ENCODE results near the gene COX6B1.
"Not testable (repeated sequence)": the region's sequence is repeated elsewhere in the genome, so short reads cannot be mapped to it uniquely, and the experiment has no call there.

The COX6B1 gene

DNA sequence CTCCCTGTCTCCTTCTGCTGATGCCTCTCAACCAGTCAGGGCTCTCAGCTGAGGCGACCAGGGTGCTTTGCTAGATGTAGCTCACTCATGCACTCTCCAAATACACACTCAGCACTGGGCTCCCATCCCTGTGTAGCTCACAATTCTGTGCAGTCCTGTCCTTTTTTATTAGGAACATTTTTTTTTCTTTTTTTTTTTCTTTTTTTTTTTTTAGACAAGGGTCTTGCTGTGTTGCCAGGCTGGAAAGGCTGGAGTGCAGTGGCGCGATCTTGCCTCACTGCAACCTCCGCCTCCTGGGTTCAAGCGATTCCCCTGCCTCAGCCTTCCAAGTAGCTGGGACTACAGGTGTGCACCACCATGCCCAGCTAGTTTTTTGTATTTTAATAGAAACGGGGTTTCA lies 6.7 kb downstream of the COX6B1 start:
- TF ChIP-seq, protein P1, sequence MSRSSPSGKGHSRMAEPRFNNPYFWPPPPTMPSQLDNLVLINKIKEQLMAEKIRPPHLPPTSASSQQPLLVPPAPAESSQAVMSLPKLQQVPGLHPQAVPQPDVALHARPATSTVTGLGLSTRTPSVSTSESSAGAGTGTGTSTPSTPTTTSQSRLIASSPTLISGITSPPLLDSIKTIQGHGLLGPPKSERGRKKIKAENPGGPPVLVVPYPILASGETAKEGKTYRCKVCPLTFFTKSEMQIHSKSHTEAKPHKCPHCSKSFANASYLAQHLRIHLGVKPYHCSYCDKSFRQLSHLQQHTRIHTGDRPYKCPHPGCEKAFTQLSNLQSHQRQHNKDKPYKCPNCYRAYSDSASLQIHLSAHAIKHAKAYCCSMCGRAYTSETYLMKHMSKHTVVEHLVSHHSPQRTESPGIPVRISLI (tag by site-specific recombination; IDR thresholded peaks at IDR 0.05), result peak; percentile 96
- CTCF ChIA-PET, result interaction anchor here (0.6 to 1.7 kb wide), 4 partner anchors 38 to 165 kb away, joined by 3 to 5 read pairs (median 4); no protein-coding TSS in a partner anchor
- not testable (repeated sequence) for H3K27ac ChIP-seq (ENCODE audit: extremely low read depth, low read depth, low read length); H3K9me3 ChIP-seq (ENCODE audit: control insufficient read depth, insufficient read depth, low read depth, low read length); H3K4me1 ChIP-seq (ENCODE audit: control insufficient read depth, insufficient read depth, low read length); H3K4me3 ChIP-seq (ENCODE audit: low read depth, low read length)
- H3K36me3 ChIP-seq (ENCODE audit: control insufficient read depth in 2 of 2, insufficient read depth in 1 of 2, low read length in 2 of 2), result peaks cover 82 to 98% of the 10 kb centered on the region in 2 experiments
- POLR2A ChIA-PET, result interaction anchor here (0.7 to 1.8 kb wide), 2 partner anchors 10 to 196 kb away, joined by 3 to 7 read pairs; no protein-coding TSS in a partner anchor

DNA sequence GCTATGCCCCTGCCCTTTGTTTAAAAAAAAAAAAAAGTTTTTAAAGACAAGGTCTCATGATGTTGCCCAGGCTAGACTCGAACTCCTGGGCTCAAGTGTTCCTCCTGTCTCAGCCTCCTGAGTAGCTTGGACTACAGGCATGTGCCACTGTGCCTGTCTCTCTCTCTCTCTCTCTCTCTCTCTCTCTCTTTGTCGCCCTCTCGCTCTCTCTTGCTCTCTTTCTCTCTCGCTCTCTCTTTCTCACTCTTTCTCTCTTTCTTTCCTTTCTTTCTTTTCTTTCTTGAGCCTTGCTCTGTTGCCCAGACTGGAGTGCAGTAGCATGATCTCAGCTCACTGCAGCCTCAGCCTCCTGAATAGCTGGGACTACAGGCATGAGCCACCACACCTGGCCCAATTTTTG lies 7.5 kb downstream of the COX6B1 start:
- ChIA-PET CTCF (interaction anchor here (0.7 to 2.0 kb wide), 6 partner anchors 18 to 611 kb away, joined by 3 to 8 read pairs (median 4); no protein-coding TSS in a partner anchor), POLR2A (interaction anchor here (0.7 to 2.6 kb wide), 4 partner anchors 8 to 37 kb away, joined by 3 to 26 read pairs (median 4); partner anchors contain the start of gene COX6B1)
- peaks cover 77 to 98% of the 10 kb centered on the region in 2 experiments for H3K36me3 ChIP-seq (ENCODE audit: control insufficient read depth in 2 of 2, insufficient read depth in 1 of 2, low read length in 2 of 2)
- no peak for TF ChIP-seq ZNF335 (tag by site-specific recombination; conservative IDR thresholded peaks at IDR 0.05)
- TF ChIP-seq ZNF366 (tag by site-specific recombination; conservative IDR thresholded peaks at IDR 0.05), result 0 out of 2 replicates have a peak, but pooled peaks have one; percentile 46
- peak; percentile 98 for TF ChIP-seq ZNF596 (tag by site-specific recombination; IDR thresholded peaks at IDR 0.05)
- TF ChIP-seq ZNF677 (tag by site-specific recombination; IDR thresholded peaks at IDR 0.05), result no peak
- no peak for TF ChIP-seq ZNF174 (tag by site-specific recombination; IDR thresholded peaks at IDR 0.05)
- peak; percentile 98 for TF ChIP-seq PRDM1 (tag by site-specific recombination; IDR thresholded peaks at IDR 0.05)
- TF ChIP-seq ZFP37 (tag by site-specific recombination; IDR thresholded peaks at IDR 0.05), result no peak
- H3K9me3 ChIP-seq (ENCODE audit: control insufficient read depth, insufficient read depth, low read depth, low read length), result no peaks in the 10 kb centered on the region; the same call in 1 of the 2 replicates
- no peaks in the 10 kb centered on the region for H3K4me1 ChIP-seq (ENCODE audit: control insufficient read depth, insufficient read depth, low read length)
- peak overlapping the region; percentile 9; the same call in 1 of the 2 replicates for H3K27ac ChIP-seq (ENCODE audit: extremely low read depth, low read depth, low read length)
- no peak overlapping the region for H3K4me3 ChIP-seq (ENCODE audit: low read depth, low read length)

- TF ChIP-seq KLF17 (tag by site-specific recombination; IDR thresholded peaks at IDR 0.05), result 0 out of 2 replicates have a peak, but pooled peaks have one; percentile 20
- peak; percentile 93; the same call in 1 of the 2 replicates for TF ChIP-seq ZNF768 (tag by site-specific recombination; IDR thresholded peaks at IDR 0.05)
- TF ChIP-seq, protein P2, sequence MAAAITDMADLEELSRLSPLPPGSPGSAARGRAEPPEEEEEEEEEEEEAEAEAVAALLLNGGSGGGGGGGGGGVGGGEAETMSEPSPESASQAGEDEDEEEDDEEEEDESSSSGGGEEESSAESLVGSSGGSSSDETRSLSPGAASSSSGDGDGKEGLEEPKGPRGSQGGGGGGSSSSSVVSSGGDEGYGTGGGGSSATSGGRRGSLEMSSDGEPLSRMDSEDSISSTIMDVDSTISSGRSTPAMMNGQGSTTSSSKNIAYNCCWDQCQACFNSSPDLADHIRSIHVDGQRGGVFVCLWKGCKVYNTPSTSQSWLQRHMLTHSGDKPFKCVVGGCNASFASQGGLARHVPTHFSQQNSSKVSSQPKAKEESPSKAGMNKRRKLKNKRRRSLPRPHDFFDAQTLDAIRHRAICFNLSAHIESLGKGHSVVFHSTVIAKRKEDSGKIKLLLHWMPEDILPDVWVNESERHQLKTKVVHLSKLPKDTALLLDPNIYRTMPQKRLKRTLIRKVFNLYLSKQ (tag by site-specific recombination; IDR thresholded peaks at IDR 0.05; ENCODE audit: borderline replicate concordance), result no peak
- POLR2A ChIA-PET, result interaction anchor here (0.6 to 2.6 kb wide), 5 partner anchors 9 to 1168 kb away, joined by 3 to 26 read pairs (median 4); partner anchors contain the start of genes ATP4A and COX6B1
Observed at GRCh38 chr19:35656700-35657099, 8.6 kb downstream of the COX6B1 start.

More at GRCh38 chr19:35656700-35657099, 8.6 kb downstream of the COX6B1 start:
- no peak overlapping the region for H3K27ac ChIP-seq (ENCODE audit: extremely low read depth, low read depth, low read length)
- H3K36me3 ChIP-seq (ENCODE audit: control insufficient read depth in 2 of 2, insufficient read depth in 1 of 2, low read length in 2 of 2), result peaks cover 71 to 87% of the 10 kb centered on the region in 2 experiments
- H3K9me3 ChIP-seq (ENCODE audit: control insufficient read depth, insufficient read depth, low read depth, low read length), result no peaks in the 10 kb centered on the region; the same call in 1 of the 2 replicates
- no peaks in the 10 kb centered on the region for H3K4me1 ChIP-seq (ENCODE audit: control insufficient read depth, insufficient read depth, low read length)
- H3K4me3 ChIP-seq (ENCODE audit: low read depth, low read length), result no peak overlapping the region
- CTCF ChIA-PET, result interaction anchor here (1.0 to 2.4 kb wide), 7 partner anchors 17 to 612 kb away, joined by 3 to 8 read pairs (median 6); no protein-coding TSS in a partner anchor

All from HEK293 (cell line).